Neural cell (in vitro differentiated cells): Measurements from ENCODE around the gene ITGB4. TPM values are rescaled to one million over a fixed set of nuclear protein-coding genes. Genes with fewer than 3 reads are reported as not detected.

Source experiments
- H2AFZ ChIP-seq: fragments of 200-600, 300-800 bp; sonication (generic), shearing (Covaris generic); 2 replicates; pipeline ENCODE4 v1.6.0; 2014; ENCODE audit warnings: low read depth, mild to moderate bottlenecking, antibody characterized with exemption, low read length, moderate library complexity
- H3F3A ChIP-seq: fragments of 200-600 bp; shearing (Covaris generic); 2 replicates; pipeline ENCODE4 v1.6.1; 2016; ENCODE audit warnings: mild to moderate bottlenecking, moderate library complexity, mixed read lengths, antibody characterized with exemption, low read length; ENCODE audit not compliant: insufficient read depth, poor library complexity, severe bottlenecking
- H3K27ac ChIP-seq: fragments of 200-600, 300-800 bp; sonication (generic), shearing (Covaris generic); 2 replicates; pipeline ENCODE4 v1.5.1; 2014; ENCODE audit warnings: mild to moderate bottlenecking, low read length, moderate library complexity
- H3K27me3 ChIP-seq: fragments of 300-800, 200-600 bp; sonication (generic), shearing (Covaris generic); 2 replicates; pipeline ENCODE4 v1.6.0; 2014; ENCODE audit warnings: mild to moderate bottlenecking, low read depth, low read length, moderate library complexity; ENCODE audit not compliant: insufficient read depth
- H3K36me3 ChIP-seq: fragments of 300-800, 200-600 bp; sonication (generic), shearing (Covaris generic); 2 replicates; pipeline ENCODE4 v1.5.1; 2014; ENCODE audit warnings: mild to moderate bottlenecking, antibody characterized with exemption, low read length, moderate library complexity; ENCODE audit not compliant: insufficient read depth
- H3K4me2 ChIP-seq: fragments of 300-800, 200-600 bp; sonication (generic), shearing (Covaris generic); 2 replicates; pipeline ENCODE4 v1.6.0; 2014; ENCODE audit warnings: mild to moderate bottlenecking, low read length
- H3K4me3 ChIP-seq: fragments of 300-800, 200-600 bp; sonication (generic), shearing (Covaris generic); 2 replicates; pipeline ENCODE4 v1.5.1; 2014; ENCODE audit warnings: mild to moderate bottlenecking, low read length, moderate library complexity
- H3K79me2 ChIP-seq: fragments of 200-600 bp; shearing (Covaris generic); replicated peaks from 2 replicates; pipeline ENCODE4 v1.6.0; 2014; ENCODE audit warnings: mild to moderate bottlenecking, low read length, moderate library complexity; ENCODE audit not compliant: insufficient read depth
- H3K9ac ChIP-seq: fragments of 300-800, 200-600 bp; sonication (generic), shearing (Covaris generic); 2 replicates; pipeline ENCODE4 v1.6.1; 2016; ENCODE audit warnings: mild to moderate bottlenecking, low read length, mixed read lengths
- H3K9me2 ChIP-seq: fragments of 200-600 bp; shearing (Covaris generic); 2 replicates; pipeline ENCODE4 v1.6.1; 2016; ENCODE audit warnings: mild to moderate bottlenecking, low read length, mixed read lengths; ENCODE audit not compliant: insufficient read depth
- H3K9me3 ChIP-seq: fragments of 200-600, 300-800 bp; sonication (generic), shearing (Covaris generic); 2 replicates; pipeline ENCODE4 v1.6.1; 2016; ENCODE audit warnings: mild to moderate bottlenecking, mixed run types, low read length, moderate library complexity, mixed read lengths
- H4K20me1 ChIP-seq: fragments of 200-600 bp; shearing (Covaris generic); 2 replicates; pipeline ENCODE4 v1.6.1; 2016; ENCODE audit warnings: mild to moderate bottlenecking, mixed run types; ENCODE audit not compliant: insufficient read depth
- CTCF ChIP-seq: fragments of 450-650 bp; IDR thresholded peaks from 2 replicates; pipeline ENCODE4 v1.5.1; 2014; ENCODE audit warnings: antibody characterized with exemption, mild to moderate bottlenecking, moderate library complexity; ENCODE audit not compliant: poor library complexity, severe bottlenecking
- EP300 ChIP-seq: fragments of 450-650 bp; conservative IDR thresholded peaks from 2 replicates; pipeline ENCODE4 v1.6.1; 2014; ENCODE audit warnings: antibody characterized with exemption, mild to moderate bottlenecking, moderate library complexity; ENCODE audit not compliant: poor library complexity, severe bottlenecking
- EZH2 ChIP-seq: fragments of 200-600, 300-800 bp; shearing (Covaris generic), sonication (generic); IDR thresholded peaks from 2 replicates; pipeline ENCODE4 v1.6.1; 2014; ENCODE audit warnings: antibody characterized with exemption, low read length, borderline replicate concordance, mild to moderate bottlenecking; ENCODE audit not compliant: insufficient read depth, poor library complexity, severe bottlenecking
- MXI1 ChIP-seq: fragments of 450-650 bp; conservative IDR thresholded peaks from 2 replicates; pipeline ENCODE4 v1.6.1; 2014; ENCODE audit warnings: antibody characterized with exemption, mild to moderate bottlenecking; ENCODE audit not compliant: poor library complexity, severe bottlenecking
- POLR2AphosphoS5 ChIP-seq: IDR thresholded peaks from 2 replicates; pipeline ENCODE4 v1.6.1; 2012
- RAD21 ChIP-seq: fragments of 450-650 bp; conservative IDR thresholded peaks from 2 replicates; pipeline ENCODE4 v1.6.1; 2014; ENCODE audit warnings: antibody characterized with exemption, mild to moderate bottlenecking, moderate library complexity
- REST ChIP-seq: IDR thresholded peaks from 2 replicates; pipeline ENCODE4 v1.6.1; 2012; ENCODE audit warnings: borderline replicate concordance
- SMC3 ChIP-seq: fragments of 450-650 bp; conservative IDR thresholded peaks from 2 replicates; pipeline ENCODE4 v1.6.1; 2014; ENCODE audit warnings: antibody characterized with exemption, mild to moderate bottlenecking, moderate library complexity; ENCODE audit not compliant: poor library complexity
- TAF1 ChIP-seq: IDR thresholded peaks from 2 replicates; pipeline ENCODE4 v1.6.1; 2012; ENCODE audit warnings: low read depth
- polyA plus RNA-seq: library from polyadenylated mRNA; depleted of rRNA; stranded (reverse); fragments of >200 nt; gene quantifications from 2 replicates; pipeline ENCODE4 v1.2.3, GENCODE V29; 2014

ITGB4 gene
- polyA plus RNA-seq, 1 donor from 2014 or later: not detected

- Histone ChIP-seq H3K36me3 (no peaks in the 10 kb centered on the region), H3K4me3 (no peak overlapping the region), H3K79me2 (no peaks in the 10 kb centered on the region), H3K9me2 (no peaks in the 10 kb centered on the region), H3K9ac (no peak overlapping the region), H2AFZ (no peak overlapping the region), H4K20me1 (no peaks in the 10 kb centered on the region), H3K27me3 (no peaks in the 10 kb centered on the region), H3K27ac (no peak overlapping the region), H3K9me3 (no peaks in the 10 kb centered on the region), H3K4me2 (no peak overlapping the region), H3F3A (no peaks in the 10 kb centered on the region)
- no peak for TF ChIP-seq SMC3
- TF ChIP-seq EP300: no peak
- no peak for TF ChIP-seq EZH2
- no peak for TF ChIP-seq MXI1
Observed at GRCh38 chr17:75712446-75712845, 8.8 kb upstream of the ITGB4 start.

- Histone ChIP-seq H3F3A (no peaks in the 10 kb centered on the region), H3K9me3 (no peaks in the 10 kb centered on the region), H3K9ac (no peak overlapping the region), H3K9me2 (no peaks in the 10 kb centered on the region), H3K4me3 (no peak overlapping the region), H3K27ac (no peak overlapping the region), H2AFZ (no peak overlapping the region), H3K79me2 (no peaks in the 10 kb centered on the region), H3K27me3 (peaks cover 40% of the 10 kb centered on the region), H3K36me3 (no peaks in the 10 kb centered on the region), H4K20me1 (no peaks in the 10 kb centered on the region), H3K4me2 (no peak overlapping the region)
- no peak for TF ChIP-seq TAF1
- no peak for TF ChIP-seq CTCF
- TF ChIP-seq MXI1: no peak
Observed at GRCh38 chr17:75719732-75720131, 1.5 kb upstream of the ITGB4 start.

- H3K4me2 ChIP-seq: no peak overlapping the region
- no peaks in the 10 kb centered on the region for H3K79me2 ChIP-seq
- no peaks in the 10 kb centered on the region for H3K9me3 ChIP-seq
- no peaks in the 10 kb centered on the region for H3K36me3 ChIP-seq
- no peaks in the 10 kb centered on the region for H4K20me1 ChIP-seq
- H3K27me3 ChIP-seq: peaks cover 40% of the 10 kb centered on the region
- no peak overlapping the region for H3K4me3 ChIP-seq
- no peak overlapping the region for H3K27ac ChIP-seq
- no peak overlapping the region for H2AFZ ChIP-seq
- no peaks in the 10 kb centered on the region for H3K9me2 ChIP-seq
- TF ChIP-seq EZH2 (no peak), POLR2AphosphoS5 (no peak), RAD21 (no peak), TAF1 (no peak), CTCF (no peak), REST (no peak), MXI1 (no peak), EP300 (no peak), SMC3 (no peak)
- no peaks in the 10 kb centered on the region for H3F3A ChIP-seq
- no peak overlapping the region for H3K9ac ChIP-seq
Observed at GRCh38 chr17:75721463-75722011, 278 bp downstream of the ITGB4 start.
